HepG2 (cell line): ENCODE results near the gene TECPR1. TPM values are rescaled to one million over a fixed set of nuclear protein-coding genes. Genes with fewer than 3 reads are reported as not detected.

ENCODE experiments used
- ATAC-seq: fragments of 200-7000 bp; cut with Tn5 transposase; 3 replicates; pipeline ENCODE4 v1.9.1; 2020; ENCODE audit warnings: mild to moderate bottlenecking, moderate library complexity
- BruUV-seq: library from RNA; stranded (reverse); fragments of 400-500 nt; replicated peaks from 2 replicates; lab custom pipeline; 2021; lab: Mats Ljungman, UMichigan
- CTCF ChIA-PET: fragments of 300-600 bp; formaldehyde crosslinking; extraction: SDS; loops from one replicate; lab custom pipeline; 2021; ENCODE audit warnings: low total read pairs, inconsistent platforms, low intra/inter-chr PET ratio; lab: Yijun Ruan, JAX
- POLR2A ChIA-PET: fragments of 350-600 bp; sonication (Branson Sonifier 250); formaldehyde crosslinking; loops from one replicate; lab custom pipeline; 2020; ENCODE audit warnings: antibody characterized with exemption, inconsistent platforms; lab: Yijun Ruan, JAX
- DNase-seq: peaks from one replicate; pipeline ENCODE4 v3.0.0-alpha.2; 2015; ENCODE audit warnings: low spot score
- FAIRE-seq: peaks from 3 replicates; lab custom pipeline; 2011; peaks lifted over from hg19 to GRCh38; lab: Jason Lieb, UNC
- H2AFZ ChIP-seq: one replicate; pipeline ENCODE4 v1.6.1; 2011; ENCODE audit warnings: low read length, inconsistent platforms
- H3K27ac ChIP-seq: fragments of 300-600 bp; 3 replicates; pipeline ENCODE4 v1.8.0; 2011; ENCODE audit warnings: mixed run types, mild to moderate bottlenecking, mixed read lengths, low read length, inconsistent platforms; ENCODE audit not compliant: insufficient read depth; ENCODE audit errors: extremely low read length
- H3K27me3 ChIP-seq, 2 experiments: fragments of 200-600 bp in 1 of 2; 2 replicates in 1 of 2; 3 replicates in 1 of 2; pipeline versions ENCODE4 v1.6.0 to v1.8.0; 2011; ENCODE audit warnings: low read length in 2 of 2, mild to moderate bottlenecking in 2 of 2, moderate library complexity in 2 of 2, inconsistent platforms in 1 of 2; ENCODE audit not compliant: insufficient read depth in 2 of 2, control insufficient read depth in 1 of 2
- H3K36me3 ChIP-seq, 2 experiments: fragments of 200-600 bp in 1 of 2; replicated peaks in 1 of 2; 2 replicates in 1 of 2; 3 replicates in 1 of 2; pipeline versions ENCODE4 v1.5.1 to v1.8.0; 2011; ENCODE audit warnings: low read length in 2 of 2, inconsistent platforms in 1 of 2; ENCODE audit not compliant: insufficient read depth in 2 of 2, control insufficient read depth in 1 of 2
- H3K4me1 ChIP-seq: 2 replicates; pipeline ENCODE4 v1.5.1; 2012; ENCODE audit warnings: low read length, inconsistent platforms; ENCODE audit not compliant: insufficient read depth
- H3K4me2 ChIP-seq: 2 replicates; pipeline ENCODE4 v1.6.0; 2011; ENCODE audit warnings: low read depth, low read length, inconsistent platforms
- H3K4me3 ChIP-seq, 3 experiments: fragments of 200-600 bp in 1 of 3; sonication (generic), shearing (Covaris generic) in 1 of 3; replicated peaks in 1 of 3; 2 replicates each; pipeline ENCODE4 v1.5.1; 2011 to 2016; ENCODE audit warnings: low read length in 3 of 3, inconsistent platforms in 2 of 3, low read depth in 2 of 3, mild to moderate bottlenecking in 2 of 3, control low read depth in 1 of 3, mixed read lengths in 1 of 3; ENCODE audit not compliant: insufficient read depth in 1 of 3
- H3K79me2 ChIP-seq: one replicate; pipeline ENCODE4 v1.6.1; 2011; ENCODE audit warnings: low read length, inconsistent platforms; ENCODE audit not compliant: insufficient read depth
- H3K9ac ChIP-seq: 2 replicates; pipeline ENCODE4 v1.6.0; 2011; ENCODE audit warnings: mild to moderate bottlenecking, low read depth, low read length, inconsistent platforms; ENCODE audit not compliant: insufficient read depth
- H3K9me3 ChIP-seq: 2 replicates; pipeline ENCODE4 v1.5.1; 2012; ENCODE audit warnings: mild to moderate bottlenecking, low read length
- H4K20me1 ChIP-seq: 2 replicates; pipeline ENCODE4 v1.6.0; 2011; ENCODE audit warnings: inconsistent platforms, mild to moderate bottlenecking, low read length, moderate library complexity; ENCODE audit not compliant: insufficient read depth
- CHCHD3 ChIP-seq: sonication (generic); formaldehyde crosslinking; IDR thresholded peaks from 2 replicates; pipeline ENCODE4 v1.8.0; 2022; ENCODE audit warnings: mild to moderate bottlenecking, missing genetic modification reagents, moderate library complexity
- HNRNPLL ChIP-seq: fragments of 200-400 bp; formaldehyde crosslinking; IDR thresholded peaks from 2 replicates; pipeline ENCODE4 v1.6.1; 2017; ENCODE audit warnings: mild to moderate bottlenecking, low read depth, low read length; ENCODE audit not compliant: poor library complexity, severe bottlenecking
- KLF6 ChIP-seq: IDR thresholded peaks from 2 replicates; pipeline ENCODE4 v1.8.0; 2016; ENCODE audit warnings: missing biosample characterization, missing genetic modification reagents
- NFKB2 ChIP-seq: sonication (generic); formaldehyde crosslinking; IDR thresholded peaks from 2 replicates; pipeline ENCODE4 v1.4.0; 2020; ENCODE audit warnings: missing genetic modification reagents, borderline replicate concordance
- SSRP1 ChIP-seq: IDR thresholded peaks from 2 replicates; pipeline ENCODE4 v1.6.1; 2016; ENCODE audit warnings: control low read depth
- TP53 ChIP-seq: sonication (generic); formaldehyde crosslinking; conservative IDR thresholded peaks from 2 replicates; pipeline ENCODE4 v1.4.0; 2020; ENCODE audit warnings: missing genetic modification reagents
- ZFP36L2 ChIP-seq: sonication (generic); formaldehyde crosslinking; IDR thresholded peaks from 2 replicates; pipeline ENCODE4 v1.4.0; 2020; ENCODE audit warnings: missing genetic modification reagents
- ZFP41 ChIP-seq: sonication (generic); formaldehyde crosslinking; IDR thresholded peaks from 2 replicates; pipeline ENCODE4 v1.4.0; 2020; ENCODE audit warnings: mild to moderate bottlenecking, missing genetic modification reagents, borderline replicate concordance
- ZNF207 ChIP-seq: fragments of 450-650 bp; IDR thresholded peaks from 2 replicates; pipeline ENCODE4 v1.6.1; 2016; ENCODE audit warnings: antibody characterized with exemption, borderline replicate concordance
- ZNF326 ChIP-seq: sonication (generic); formaldehyde crosslinking; IDR thresholded peaks from 2 replicates; pipeline ENCODE4 v1.4.0; 2020; ENCODE audit warnings: missing genetic modification reagents, borderline replicate concordance
- ZNF362 ChIP-seq: sonication (generic); formaldehyde crosslinking; IDR thresholded peaks from 2 replicates; pipeline ENCODE4 v1.4.0; 2020; ENCODE audit warnings: missing genetic modification reagents, mild to moderate bottlenecking, borderline replicate concordance
- ZNF563 ChIP-seq: sonication (generic); formaldehyde crosslinking; IDR thresholded peaks from 2 replicates; pipeline ENCODE4 v1.8.0; 2022; ENCODE audit warnings: mild to moderate bottlenecking, moderate library complexity, missing genetic modification reagents
- ZNF770 ChIP-seq: sonication (generic); formaldehyde crosslinking; IDR thresholded peaks from 2 replicates; pipeline ENCODE4 v1.5.0; 2020; ENCODE audit warnings: mild to moderate bottlenecking, missing genetic modification reagents
- WGBS: methylation state at CpG from one replicate; pipeline ENCODE4 v1.1.6; 2017; ENCODE audit warnings: low lambda C conversion rate; 5-methylcytosine and 5-hydroxymethylcytosine counted together
- in situ Hi-C: cut with HindIII; loops from 2 replicates; pipeline ENCODE4 v1.10.0; 2017; ENCODE audit warnings: low pct_unique_long_range_greater_than_20kb; ENCODE audit not compliant: extremely low pct_ligation_motif_present
- intact Hi-C: fragments of 100-400 bp; cut with micrococcal nuclease; formaldehyde crosslinking; loops from one replicate; pipeline ENCODE4 v1.10.0; 2022; ENCODE audit not compliant: unreplicated experiment
- polyA plus RNA-seq, 8 experiments: library from polyadenylated mRNA; depleted of rRNA in 3 of 8; stranded (reverse) in 7 of 8; unstranded in 1 of 8; fragments of >200 nt; fragmentation: Illumina TruSeq in 4 of 8; extraction: Trizol in 4 of 8; gene quantifications; 2 replicates each; pipeline versions ENCODE4 v1.2.1 to v1.2.3, GENCODE V29; 2011 to 2016; ENCODE audit warnings: low read depth in 4 of 8, missing spikeins in 1 of 8, mixed read lengths in 1 of 8; ENCODE audit not compliant: insufficient read depth in 1 of 8
- total RNA-seq, 5 experiments: library from RNA; depleted of rRNA; stranded (reverse); fragments of >200 nt; fragmentation: Illumina TruSeq; extraction: Trizol; gene quantifications; 2 replicates each; pipeline ENCODE4 v1.2.3, GENCODE V29; 2016; ENCODE audit warnings: low read depth in 1 of 5
- TF ChIP-seq, protein P1 (sequence below): sonication (generic); formaldehyde crosslinking; IDR thresholded peaks from 2 replicates; pipeline ENCODE4 v1.4.0; 2020; ENCODE audit warnings: missing genetic modification reagents
- TF ChIP-seq, protein P2 (sequence below): sonication (generic); formaldehyde crosslinking; conservative IDR thresholded peaks from 2 replicates; pipeline ENCODE4 v1.4.0; 2020; ENCODE audit warnings: missing genetic modification reagents

TECPR1 gene
- total and polyA plus RNA-seq, 2 of the 13 experiments (the other 11 are each of a cell fraction or from before 2014, with no cell fraction given) = 2.3 to 6.3 TPM

GRCh38 chr7:98180751-98181150, 71.3 kb downstream of the TECPR1 start:
- no peak overlapping the region for H2AFZ ChIP-seq
- H3K9ac ChIP-seq = no peak overlapping the region
- H3K9me3 ChIP-seq = no peaks in the 10 kb centered on the region
- POLR2A ChIA-PET = no interaction called here
- H3K79me2 ChIP-seq = no peaks in the 10 kb centered on the region
- no peak overlapping the region for H3K27ac ChIP-seq
- no peaks in the 10 kb centered on the region for H3K4me1 ChIP-seq
- TF ChIP-seq ZNF362 (no peak), ZNF326 (CRISPR knock-in tag) (no peak), HNRNPLL (no peak), ZFP36L2 (no peak), ZNF770 (CRISPR knock-in tag) (no peak), ZFP41 (CRISPR knock-in tag) (no peak), ZNF563 (CRISPR knock-in tag) (no peak), TP53 (CRISPR knock-in tag) (no peak), ZNF207 (no peak), NFKB2 (CRISPR knock-in tag) (no peak), CHCHD3 (no peak), KLF6 (CRISPR knock-in tag) (no peak), SSRP1 (CRISPR knock-in tag) (no peak)
- TF ChIP-seq, protein P1, sequence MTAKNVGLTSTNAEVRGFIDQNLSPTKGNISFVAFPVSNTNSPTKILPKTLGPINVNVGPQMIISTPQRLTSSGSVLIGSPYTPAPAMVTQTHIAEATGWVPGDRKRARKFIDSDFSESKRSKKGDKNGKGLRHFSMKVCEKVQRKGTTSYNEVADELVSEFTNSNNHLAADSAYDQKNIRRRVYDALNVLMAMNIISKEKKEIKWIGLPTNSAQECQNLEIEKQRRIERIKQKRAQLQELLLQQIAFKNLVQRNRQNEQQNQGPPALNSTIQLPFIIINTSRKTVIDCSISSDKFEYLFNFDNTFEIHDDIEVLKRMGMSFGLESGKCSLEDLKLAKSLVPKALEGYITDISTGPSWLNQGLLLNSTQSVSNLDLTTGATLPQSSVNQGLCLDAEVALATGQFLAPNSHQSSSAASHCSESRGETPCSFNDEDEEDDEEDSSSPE (CRISPR knock-in tag) = no peak
- TF ChIP-seq, protein P2, sequence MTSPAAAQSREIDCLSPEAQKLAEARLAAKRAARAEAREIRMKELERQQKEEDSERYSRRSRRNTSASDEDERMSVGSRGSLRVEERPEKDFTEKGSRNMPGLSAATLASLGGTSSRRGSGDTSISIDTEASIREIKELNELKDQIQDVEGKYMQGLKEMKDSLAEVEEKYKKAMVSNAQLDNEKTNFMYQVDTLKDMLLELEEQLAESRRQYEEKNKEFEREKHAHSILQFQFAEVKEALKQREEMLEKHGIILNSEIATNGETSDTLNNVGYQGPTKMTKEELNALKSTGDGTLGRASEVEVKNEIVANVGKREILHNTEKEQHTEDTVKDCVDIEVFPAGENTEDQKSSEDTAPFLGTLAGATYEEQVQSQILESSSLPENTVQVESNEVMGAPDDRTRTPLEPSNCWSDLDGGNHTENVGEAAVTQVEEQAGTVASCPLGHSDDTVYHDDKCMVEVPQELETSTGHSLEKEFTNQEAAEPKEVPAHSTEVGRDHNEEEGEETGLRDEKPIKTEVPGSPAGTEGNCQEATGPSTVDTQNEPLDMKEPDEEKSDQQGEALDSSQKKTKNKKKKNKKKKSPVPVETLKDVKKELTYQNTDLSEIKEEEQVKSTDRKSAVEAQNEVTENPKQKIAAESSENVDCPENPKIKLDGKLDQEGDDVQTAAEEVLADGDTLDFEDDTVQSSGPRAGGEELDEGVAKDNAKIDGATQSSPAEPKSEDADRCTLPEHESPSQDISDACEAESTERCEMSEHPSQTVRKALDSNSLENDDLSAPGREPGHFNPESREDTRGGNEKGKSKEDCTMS (CRISPR knock-in tag) = no peak
- TF ChIP-seq, all 625 proteins: peak for 0
- H3K4me3 ChIP-seq = no peak overlapping the region
- H4K20me1 ChIP-seq = no peaks in the 10 kb centered on the region
- in situ Hi-C loops = no loop called here
- FAIRE-seq (no peak), DNase-seq (no peak), ATAC-seq (no peak)
- WGBS = 98% methylated on average over 8 of the region's 8 CpGs
- intact Hi-C loops = no loop called here
- H3K36me3 ChIP-seq = peaks cover 5 to 46% of the 10 kb centered on the region in 2 experiments
- BruUV-seq = no TSS peak
- no peak overlapping the region for H3K4me2 ChIP-seq
- no peaks in the 10 kb centered on the region for H3K27me3 ChIP-seq
- CTCF ChIA-PET = no interaction called here
